ENCODE measurements around the gene CNEP1R1. TPM values are rescaled to one million over a fixed set of nuclear protein-coding genes. Genes with fewer than 3 reads are reported as not detected.

CNEP1R1 gene
- polyA plus RNA-seq, 2 donors = 8.3 to 14.8 TPM

GRCh38 chr16:49995720-49996119 is 29.3 kb upstream of the CNEP1R1 start:
- H3K27me3 ChIP-seq (ENCODE audit: control insufficient read depth in 1 of 2, insufficient read depth in 2 of 2, low read length in 2 of 2) = peaks cover 0 to 4% of the 10 kb centered on the region in 2 donors
- no peaks in the 10 kb centered on the region for H3K4me1 ChIP-seq (ENCODE audit: control insufficient read depth in 2 of 2, insufficient read depth in 2 of 2, low read length in 1 of 2)
- no peaks in the 10 kb centered on the region for H3K9me3 ChIP-seq (ENCODE audit: control insufficient read depth in 2 of 2, insufficient read depth in 1 of 2, low read depth in 1 of 2, low read length in 1 of 2)
- no peak overlapping the region for H3K4me3 ChIP-seq (ENCODE audit: low read depth in 1 of 2, low read length in 2 of 2)
- WGBS, 2 donors = 57 to 65% methylated on average over 1 of the region's 1 CpG
- H3K27ac ChIP-seq (ENCODE audit: low read depth in 2 of 2, low read length in 1 of 2) = no peak overlapping the region
- no peaks in the 10 kb centered on the region for H3K36me3 ChIP-seq (ENCODE audit: control insufficient read depth in 2 of 2, insufficient read depth in 2 of 2, low read length in 1 of 2)

- Histone ChIP-seq H3K27ac (ENCODE audit: low read depth in 2 of 2, low read length in 1 of 2) (no peak overlapping the region), H3K36me3 (ENCODE audit: control insufficient read depth in 2 of 2, insufficient read depth in 2 of 2, low read length in 1 of 2) (no peaks in the 10 kb centered on the region), H3K27me3 (ENCODE audit: control insufficient read depth in 1 of 2, insufficient read depth in 2 of 2, low read length in 2 of 2) (peaks cover 0 to 4% of the 10 kb centered on the region in 2 donors), H3K4me3 (ENCODE audit: low read depth in 1 of 2, low read length in 2 of 2) (no peak overlapping the region), H3K4me1 (ENCODE audit: control insufficient read depth in 2 of 2, insufficient read depth in 2 of 2, low read length in 1 of 2) (no peaks in the 10 kb centered on the region), H3K9me3 (ENCODE audit: control insufficient read depth in 2 of 2, insufficient read depth in 1 of 2, low read depth in 1 of 2, low read length in 1 of 2) (peaks cover 2 to 3% of the 10 kb centered on the region in 2 donors)
- 81 to 83% methylated on average over 4 of the region's 4 CpGs for WGBS, 2 donors
Observed at GRCh38 chr16:49997721-49998251, 27.2 kb upstream of the CNEP1R1 start.

DNA sequence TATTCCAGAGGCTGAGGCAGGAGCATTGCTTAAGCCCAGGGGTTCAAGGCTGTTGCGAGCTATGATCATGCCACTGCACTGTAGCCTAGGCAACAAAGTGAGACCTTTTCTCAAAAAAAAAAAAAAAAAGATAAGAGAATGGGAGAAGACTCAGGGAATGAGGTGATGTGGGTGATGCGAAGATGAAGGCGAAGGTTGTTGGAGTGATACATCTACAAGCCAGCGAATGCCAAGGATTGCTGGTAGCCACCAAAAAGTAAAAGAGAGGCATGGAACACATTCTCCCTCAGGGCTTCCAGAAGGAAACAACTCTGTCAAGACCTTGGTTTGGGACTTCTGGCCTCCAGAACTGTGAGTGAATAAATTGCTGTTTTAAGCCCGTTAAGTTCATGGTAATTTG is 26.0 kb upstream of the CNEP1R1 start:
- Histone ChIP-seq H3K4me1 (ENCODE audit: control insufficient read depth in 2 of 2, insufficient read depth in 2 of 2, low read length in 1 of 2) (no peaks in the 10 kb centered on the region), H3K36me3 (ENCODE audit: control insufficient read depth in 2 of 2, insufficient read depth in 2 of 2, low read length in 1 of 2) (no peaks in the 10 kb centered on the region), H3K4me3 (ENCODE audit: low read depth in 1 of 2, low read length in 2 of 2) (no peak overlapping the region), H3K27me3 (ENCODE audit: control insufficient read depth in 1 of 2, insufficient read depth in 2 of 2, low read length in 2 of 2) (no peaks in the 10 kb centered on the region), H3K27ac (ENCODE audit: low read depth in 2 of 2, low read length in 1 of 2) (no peak overlapping the region), H3K9me3 (ENCODE audit: control insufficient read depth in 2 of 2, insufficient read depth in 1 of 2, low read depth in 1 of 2, low read length in 1 of 2) (peaks cover 2 to 3% of the 10 kb centered on the region in 2 donors)
- WGBS, 2 donors = 95 to 96% methylated on average over 5 of the region's 5 CpGs

DNA sequence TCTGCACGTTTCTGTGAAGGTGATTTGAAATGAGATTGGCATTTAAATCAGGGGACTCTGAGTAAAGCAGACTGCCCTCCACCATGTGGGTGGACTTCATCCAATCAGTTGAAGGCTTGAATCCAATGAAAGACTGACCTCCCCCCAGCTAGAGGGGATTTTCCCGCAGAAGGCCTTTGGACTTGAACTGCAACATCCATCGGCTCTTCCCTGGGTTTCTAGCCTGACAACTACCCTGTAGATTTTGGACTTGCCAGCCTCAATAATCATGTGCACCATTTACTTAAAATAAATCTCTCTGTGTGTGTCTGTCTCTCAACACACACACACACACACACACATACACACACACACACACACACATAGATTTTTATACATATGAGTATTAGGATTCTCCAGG is 23.9 kb upstream of the CNEP1R1 start:
- H3K4me3 ChIP-seq (ENCODE audit: low read depth in 1 of 2, low read length in 2 of 2) = no peak overlapping the region
- H3K36me3 ChIP-seq (ENCODE audit: control insufficient read depth in 2 of 2, insufficient read depth in 2 of 2, low read length in 1 of 2) = no peaks in the 10 kb centered on the region
- peaks cover 0 to 4% of the 10 kb centered on the region in 2 donors for H3K27me3 ChIP-seq (ENCODE audit: control insufficient read depth in 1 of 2, insufficient read depth in 2 of 2, low read length in 2 of 2)
- H3K27ac ChIP-seq (ENCODE audit: low read depth in 2 of 2, low read length in 1 of 2) = no peak overlapping the region
- peaks cover 2 to 3% of the 10 kb centered on the region in 2 donors for H3K9me3 ChIP-seq (ENCODE audit: control insufficient read depth in 2 of 2, insufficient read depth in 1 of 2, low read depth in 1 of 2, low read length in 1 of 2)
- 72 to 78% methylated on average over 3 of the region's 3 CpGs for WGBS, 2 donors
- no peaks in the 10 kb centered on the region for H3K4me1 ChIP-seq (ENCODE audit: control insufficient read depth in 2 of 2, insufficient read depth in 2 of 2, low read length in 1 of 2)

GRCh38 chr16:50002190-50002589 is 22.8 kb upstream of the CNEP1R1 start:
- Histone ChIP-seq H3K9me3 (ENCODE audit: control insufficient read depth in 2 of 2, insufficient read depth in 1 of 2, low read depth in 1 of 2, low read length in 1 of 2) (peaks cover 2 to 3% of the 10 kb centered on the region in 2 donors), H3K36me3 (ENCODE audit: control insufficient read depth in 2 of 2, insufficient read depth in 2 of 2, low read length in 1 of 2) (no peaks in the 10 kb centered on the region), H3K4me3 (ENCODE audit: low read depth in 1 of 2, low read length in 2 of 2) (no peak overlapping the region), H3K27ac (ENCODE audit: low read depth in 2 of 2, low read length in 1 of 2) (no peak overlapping the region), H3K27me3 (ENCODE audit: control insufficient read depth in 1 of 2, insufficient read depth in 2 of 2, low read length in 2 of 2) (peaks cover 0 to 6% of the 10 kb centered on the region in 2 donors), H3K4me1 (ENCODE audit: control insufficient read depth in 2 of 2, insufficient read depth in 2 of 2, low read length in 1 of 2) (no peaks in the 10 kb centered on the region)
- 45 to 46% methylated on average over 1 of the region's 1 CpG for WGBS, 2 donors

DNA sequence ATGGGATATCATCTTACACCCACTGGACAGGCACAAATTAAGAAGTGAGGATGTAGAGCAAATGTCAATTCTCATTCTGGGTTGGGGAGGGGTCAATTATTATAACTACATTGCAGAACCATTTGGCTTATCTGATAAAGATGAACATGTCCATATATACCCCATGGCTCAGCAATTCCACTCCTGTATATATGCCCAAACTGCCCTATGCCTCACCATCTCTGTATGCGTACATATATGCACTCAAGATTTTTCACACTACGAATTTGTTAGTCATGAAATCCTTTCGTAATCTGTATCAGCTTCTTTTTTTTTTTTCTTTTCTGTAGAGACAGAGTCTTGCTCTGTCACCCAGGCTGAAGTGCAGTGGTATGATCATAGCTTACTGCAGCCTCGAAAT is 20.8 kb upstream of the CNEP1R1 start:
- WGBS, 2 donors = 83 to 86% methylated on average over 4 of the region's 4 CpGs

DNA sequence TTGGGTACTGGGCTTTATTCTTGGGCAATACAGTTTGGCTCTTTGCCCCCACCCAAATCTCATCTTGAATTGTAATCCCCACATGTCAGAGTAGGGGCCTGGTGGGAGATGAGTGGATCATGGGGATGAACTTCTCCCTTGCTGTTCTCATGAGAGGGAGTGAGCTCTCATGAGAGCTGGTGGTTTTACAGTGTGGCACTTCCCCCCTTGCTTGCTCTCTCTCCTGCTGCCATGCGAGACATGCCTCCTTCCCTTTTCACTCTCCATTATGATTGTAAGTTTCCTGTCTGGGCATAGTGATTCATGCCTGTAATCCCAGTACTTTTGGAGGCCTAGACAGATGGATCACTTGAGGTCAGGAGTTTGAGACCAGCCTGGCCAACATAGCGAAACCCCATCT is 18.1 kb upstream of the CNEP1R1 start:
- WGBS, 2 donors = 86 to 92% methylated on average over 2 of the region's 2 CpGs

More for the DNA sequence above, 20.8 kb upstream of the CNEP1R1 start:
- Histone ChIP-seq H3K4me1 (ENCODE audit: control insufficient read depth in 2 of 2, insufficient read depth in 2 of 2, low read length in 1 of 2) (no peaks in the 10 kb centered on the region), H3K27ac (ENCODE audit: low read depth in 2 of 2, low read length in 1 of 2) (no peak overlapping the region), H3K27me3 (ENCODE audit: control insufficient read depth in 1 of 2, insufficient read depth in 2 of 2, low read length in 2 of 2) (peaks cover 0 to 6% of the 10 kb centered on the region in 2 donors), H3K9me3 (ENCODE audit: control insufficient read depth in 2 of 2, insufficient read depth in 1 of 2, low read depth in 1 of 2, low read length in 1 of 2) (peaks cover 2 to 7% of the 10 kb centered on the region in 2 donors), H3K4me3 (ENCODE audit: low read depth in 1 of 2, low read length in 2 of 2) (no peak overlapping the region), H3K36me3 (ENCODE audit: control insufficient read depth in 2 of 2, insufficient read depth in 2 of 2, low read length in 1 of 2) (no peaks in the 10 kb centered on the region)

GRCh38 chr16:50007744-50008143 is 17.3 kb upstream of the CNEP1R1 start:
- WGBS, 2 donors = 97% methylated on average over 1 of the region's 1 CpG
- H3K36me3 ChIP-seq (ENCODE audit: control insufficient read depth in 2 of 2, insufficient read depth in 2 of 2, low read length in 1 of 2) = no peaks in the 10 kb centered on the region
- peaks cover 0 to 3% of the 10 kb centered on the region in 2 donors for H3K4me1 ChIP-seq (ENCODE audit: control insufficient read depth in 2 of 2, insufficient read depth in 2 of 2, low read length in 1 of 2)
- H3K27ac ChIP-seq (ENCODE audit: low read depth in 2 of 2, low read length in 1 of 2) = no peak overlapping the region
- no peak overlapping the region for H3K4me3 ChIP-seq (ENCODE audit: low read depth in 1 of 2, low read length in 2 of 2)
- peaks cover 0 to 4% of the 10 kb centered on the region in 2 donors for H3K9me3 ChIP-seq (ENCODE audit: control insufficient read depth in 2 of 2, insufficient read depth in 1 of 2, low read depth in 1 of 2, low read length in 1 of 2)
- peaks cover 0 to 6% of the 10 kb centered on the region in 2 donors for H3K27me3 ChIP-seq (ENCODE audit: control insufficient read depth in 1 of 2, insufficient read depth in 2 of 2, low read length in 2 of 2)

More for the DNA sequence above, 18.1 kb upstream of the CNEP1R1 start:
- Histone ChIP-seq H3K4me3 (ENCODE audit: low read depth in 1 of 2, low read length in 2 of 2) (no peak overlapping the region), H3K9me3 (ENCODE audit: control insufficient read depth in 2 of 2, insufficient read depth in 1 of 2, low read depth in 1 of 2, low read length in 1 of 2) (peaks cover 0 to 4% of the 10 kb centered on the region in 2 donors), H3K36me3 (ENCODE audit: control insufficient read depth in 2 of 2, insufficient read depth in 2 of 2, low read length in 1 of 2) (no peaks in the 10 kb centered on the region), H3K4me1 (ENCODE audit: control insufficient read depth in 2 of 2, insufficient read depth in 2 of 2, low read length in 1 of 2) (peaks cover 0 to 3% of the 10 kb centered on the region in 2 donors), H3K27ac (ENCODE audit: low read depth in 2 of 2, low read length in 1 of 2) (no peak overlapping the region), H3K27me3 (ENCODE audit: control insufficient read depth in 1 of 2, insufficient read depth in 2 of 2, low read length in 2 of 2) (peaks cover 0 to 6% of the 10 kb centered on the region in 2 donors)

DNA sequence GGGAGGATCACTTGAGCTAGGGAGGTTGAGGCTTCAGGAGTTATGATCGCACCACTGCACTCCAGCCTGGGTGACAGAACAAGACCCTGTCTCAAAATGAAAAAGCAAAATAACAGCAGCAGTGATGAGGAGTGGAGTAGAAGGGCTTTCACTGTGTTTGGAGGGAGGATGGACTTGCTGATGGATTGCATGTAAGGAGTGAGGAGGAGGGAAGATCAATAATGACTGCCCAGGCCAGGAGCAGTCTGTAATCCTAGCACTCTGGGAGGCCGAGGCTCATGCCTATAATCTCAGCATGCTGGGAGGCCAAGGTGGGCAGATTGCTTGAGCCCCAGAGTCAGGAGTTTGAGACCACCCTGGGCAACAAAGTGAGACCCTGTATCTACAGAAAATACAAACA is 14.8 kb upstream of the CNEP1R1 start:
- Histone ChIP-seq H3K4me3 (ENCODE audit: low read depth in 1 of 2, low read length in 2 of 2) (no peak overlapping the region), H3K27ac (ENCODE audit: low read depth in 2 of 2, low read length in 1 of 2) (no peak overlapping the region), H3K4me1 (ENCODE audit: control insufficient read depth in 2 of 2, insufficient read depth in 2 of 2, low read length in 1 of 2) (peaks cover 0 to 3% of the 10 kb centered on the region in 2 donors), H3K9me3 (ENCODE audit: control insufficient read depth in 2 of 2, insufficient read depth in 1 of 2, low read depth in 1 of 2, low read length in 1 of 2) (peaks cover 0 to 4% of the 10 kb centered on the region in 2 donors), H3K36me3 (ENCODE audit: control insufficient read depth in 2 of 2, insufficient read depth in 2 of 2, low read length in 1 of 2) (no peaks in the 10 kb centered on the region), H3K27me3 (ENCODE audit: control insufficient read depth in 1 of 2, insufficient read depth in 2 of 2, low read length in 2 of 2) (peaks cover 0 to 2% of the 10 kb centered on the region in 2 donors)
- WGBS, 2 donors = 86 to 88% methylated on average over 2 of the region's 2 CpGs

DNA sequence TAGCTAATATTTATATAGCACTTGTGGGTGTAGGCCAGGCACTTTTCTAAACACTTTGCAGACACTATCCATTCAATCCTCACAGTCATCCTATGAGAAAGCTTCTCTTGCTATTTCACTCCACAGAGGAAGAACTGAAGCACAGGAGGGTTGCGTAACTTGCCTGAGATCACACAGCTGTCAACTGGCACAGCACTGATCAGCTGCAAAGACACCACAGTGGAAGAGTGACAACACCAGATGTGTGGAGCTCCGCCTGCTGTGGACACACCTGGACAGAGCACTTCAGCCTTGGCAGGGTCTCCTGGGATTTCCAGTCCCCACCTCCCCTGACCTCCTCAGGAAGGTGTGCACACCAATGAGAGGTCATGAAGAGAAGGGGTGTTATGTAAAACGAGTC is 13.3 kb upstream of the CNEP1R1 start:
- H3K36me3 ChIP-seq (ENCODE audit: control insufficient read depth in 2 of 2, insufficient read depth in 2 of 2, low read length in 1 of 2) = no peaks in the 10 kb centered on the region
- no peak overlapping the region for H3K27ac ChIP-seq (ENCODE audit: low read depth in 2 of 2, low read length in 1 of 2)
- 63 to 67% methylated on average over 3 of the region's 3 CpGs for WGBS, 2 donors

More for the DNA sequence above, 13.3 kb upstream of the CNEP1R1 start:
- Histone ChIP-seq H3K27me3 (ENCODE audit: control insufficient read depth in 1 of 2, insufficient read depth in 2 of 2, low read length in 2 of 2) (peaks cover 0 to 2% of the 10 kb centered on the region in 2 donors), H3K4me3 (ENCODE audit: low read depth in 1 of 2, low read length in 2 of 2) (no peak overlapping the region), H3K4me1 (ENCODE audit: control insufficient read depth in 2 of 2, insufficient read depth in 2 of 2, low read length in 1 of 2) (peaks cover 0 to 3% of the 10 kb centered on the region in 2 donors), H3K9me3 (ENCODE audit: control insufficient read depth in 2 of 2, insufficient read depth in 1 of 2, low read depth in 1 of 2, low read length in 1 of 2) (peaks cover 0 to 4% of the 10 kb centered on the region in 2 donors)

Measured in esophagus (tissue), 2 donors.